HL-60 (cell line): ENCODE data around the gene PCBP4.
A peak's percentile ranks its signal among the peaks of the same experiment; 100 is the strongest.

Experiments used
- DNase-seq, 2 experiments: peaks; one replicate each; pipeline ENCODE4 v3.0.0-alpha.2; 2010 to 2020; ENCODE audit warnings: low read depth in 1 of 2, low spot score in 1 of 2
- H3K27ac ChIP-seq: fragments of 250-450 bp; sonication (Bioruptor Pico); replicated peaks from 2 replicates; pipeline ENCODE4 v1.5.1; 2020; ENCODE audit warnings: mild to moderate bottlenecking, moderate library complexity
- H3K27me3 ChIP-seq: fragments of 250-450 bp; sonication (Bioruptor Pico); 2 replicates; pipeline ENCODE4 v1.5.1; 2021; ENCODE audit warnings: mild to moderate bottlenecking, moderate library complexity; ENCODE audit not compliant: insufficient read depth, poor library complexity, severe bottlenecking
- H3K4me3 ChIP-seq: replicated peaks from 2 replicates; pipeline ENCODE4 v1.5.1; 2011; ENCODE audit warnings: mild to moderate bottlenecking, control low read depth, low read length; ENCODE audit not compliant: insufficient read depth
- CTCF ChIP-seq: IDR thresholded peaks from one replicate; pipeline ENCODE4 v1.5.1; 2011; ENCODE audit warnings: low read length, control low read depth, inconsistent platforms; ENCODE audit not compliant: insufficient read depth
- GABPA ChIP-seq: IDR thresholded peaks from 2 replicates; pipeline ENCODE4 v1.6.1; 2012; ENCODE audit warnings: low read depth
- POLR2AphosphoS5 ChIP-seq: IDR thresholded peaks from 2 replicates; pipeline ENCODE4 v1.6.1; 2012; ENCODE audit warnings: low read depth
- REST ChIP-seq: IDR thresholded peaks from 2 replicates; pipeline ENCODE4 v1.6.1; 2012; ENCODE audit warnings: low read depth; ENCODE audit not compliant: insufficient replicate concordance
- SPI1 ChIP-seq: IDR thresholded peaks from 2 replicates; pipeline ENCODE4 v1.6.1; 2012; ENCODE audit warnings: low read depth, mild to moderate bottlenecking, borderline replicate concordance

The PCBP4 gene

GRCh38 chr3:51984269-51984647, 17.0 kb upstream of the PCBP4 start:
- H3K27me3 ChIP-seq, result no peaks in the 10 kb centered on the region
- TF ChIP-seq POLR2AphosphoS5 (no peak), SPI1 (no peak), REST (no peak), GABPA (no peak), CTCF (no peak)
- no peak overlapping the region for H3K4me3 ChIP-seq
- no peak overlapping the region for H3K27ac ChIP-seq
- no peak for DNase-seq

DNA sequence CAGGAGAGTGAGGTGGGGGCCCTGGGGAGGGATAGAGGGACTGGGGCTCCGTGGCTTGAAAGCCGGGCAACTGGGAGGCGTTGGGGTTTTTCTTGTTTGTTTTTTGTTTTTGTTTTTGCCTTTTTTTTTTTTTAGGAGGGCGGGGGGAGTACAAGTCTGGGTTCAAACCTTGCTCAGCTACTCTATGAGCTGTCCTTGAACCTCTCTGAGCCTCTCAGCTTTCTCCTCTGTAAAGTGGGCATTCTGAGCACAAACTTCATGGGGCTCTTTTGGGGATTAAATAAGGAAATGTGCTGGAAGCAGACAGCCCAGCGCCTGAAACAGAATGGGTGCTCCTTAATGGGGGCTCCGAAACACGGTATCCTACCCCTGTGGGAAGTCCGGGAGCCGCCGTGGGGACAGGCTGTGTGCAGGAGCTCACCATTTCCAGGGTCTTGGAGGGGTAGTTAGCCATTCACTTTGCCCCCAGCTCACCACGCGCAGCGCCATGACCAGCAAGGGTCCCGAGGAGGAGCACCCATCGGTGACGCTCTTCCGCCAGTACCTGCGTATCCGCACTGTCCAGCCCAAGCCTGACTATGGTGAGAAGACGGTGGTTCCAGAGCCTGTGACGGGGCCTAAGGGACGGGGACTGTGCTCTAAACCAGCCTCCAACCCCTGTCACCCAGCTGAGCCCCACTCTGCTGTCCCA, 16.5 kb upstream of the PCBP4 start:
- Histone ChIP-seq H3K27me3 (no peaks in the 10 kb centered on the region), H3K27ac (peak overlapping the region; percentile 78), H3K4me3 (peak overlapping the region; percentile 66)
- DNase-seq, result no peak
- TF ChIP-seq SPI1 (no peak), CTCF (no peak), POLR2AphosphoS5 (no peak), REST (no peak), GABPA (no peak)

- TF ChIP-seq GABPA (0 out of 2 replicates have a peak, but pooled peaks have one; percentile 43), REST (peak; percentile 10), CTCF (no peak), SPI1 (no peak), POLR2AphosphoS5 (peak; percentile 58)
- Histone ChIP-seq H3K27ac (peak within 1 kb of the TSS; percentile 78), H3K27me3 (no peaks in the 10 kb centered on the region), H3K4me3 (peak within 1 kb of the TSS; percentile 66)
- peak; percentile 79 to 85 for DNase-seq
These were observed 15.8 kb upstream of the PCBP4 start, which contains the start of gene ACY1 for GRCh38 chr3:51982838-51983577. ACY1 (plus strand) TSS chr3:51983535; CDS start chr3:51984065, 530 bp downstream.
